Measurements from ENCODE around the gene ADGRG6. TPM values are rescaled to one million over a fixed set of nuclear protein-coding genes. Genes with fewer than 3 reads are reported as not detected.

ADGRG6 gene
- polyA plus RNA-seq (2012; ENCODE audit: insufficient read length, low read depth) = 3.1 TPM

DNA sequence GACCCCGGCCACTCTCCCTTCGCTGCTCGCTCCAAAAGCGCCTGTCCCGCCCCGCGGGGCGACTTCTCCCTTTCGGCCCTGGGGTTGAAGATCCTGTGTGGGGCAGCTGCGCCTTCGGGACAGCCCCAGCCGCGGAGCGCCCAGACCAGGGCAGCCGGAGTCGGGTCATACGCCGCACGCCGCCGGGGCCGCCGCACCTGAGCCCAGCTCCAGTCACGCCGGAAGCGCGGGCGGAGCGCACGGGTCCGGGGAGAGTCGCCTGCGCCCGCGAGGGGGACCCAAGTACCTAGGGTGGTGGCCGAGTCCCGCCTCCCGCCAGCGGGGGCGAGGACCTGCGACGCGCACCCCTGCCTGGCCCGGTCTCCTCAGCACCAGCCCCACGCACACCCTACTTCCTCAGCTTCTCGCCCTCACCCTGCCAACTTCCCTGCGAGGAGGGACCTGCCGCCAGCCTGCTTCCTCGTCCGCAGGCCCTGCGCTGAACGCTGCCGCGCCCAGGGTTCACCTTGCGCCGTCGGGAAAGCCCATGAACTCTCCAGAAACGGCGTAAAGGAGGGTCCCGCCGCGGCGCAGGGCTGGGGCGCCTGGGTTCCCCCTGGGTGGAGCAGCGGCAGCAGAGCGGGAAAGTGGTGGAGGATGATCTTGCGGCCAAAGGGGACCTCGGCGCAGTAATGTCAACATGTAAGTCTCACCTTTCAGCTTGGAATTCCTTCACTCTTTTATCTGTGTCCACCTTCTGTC lies at the start of gene ADGRG6:
ADGRG6 (plus strand) TSS at position 357 of the 741 bp plus-strand sequence; CDS start at position 680, 323 bp downstream.
- TF ChIP-seq SIN3A (IDR thresholded peaks at IDR 0.05; ENCODE audit: borderline replicate concordance, insufficient read depth, low read length) = no peak
- TF ChIP-seq FOXP2 (optimal IDR thresholded peaks at IDR 0.05; ENCODE audit: borderline replicate concordance, extremely low read depth, extremely low read length, insufficient read depth) = peak; percentile 18
- TF ChIP-seq, protein P1, sequence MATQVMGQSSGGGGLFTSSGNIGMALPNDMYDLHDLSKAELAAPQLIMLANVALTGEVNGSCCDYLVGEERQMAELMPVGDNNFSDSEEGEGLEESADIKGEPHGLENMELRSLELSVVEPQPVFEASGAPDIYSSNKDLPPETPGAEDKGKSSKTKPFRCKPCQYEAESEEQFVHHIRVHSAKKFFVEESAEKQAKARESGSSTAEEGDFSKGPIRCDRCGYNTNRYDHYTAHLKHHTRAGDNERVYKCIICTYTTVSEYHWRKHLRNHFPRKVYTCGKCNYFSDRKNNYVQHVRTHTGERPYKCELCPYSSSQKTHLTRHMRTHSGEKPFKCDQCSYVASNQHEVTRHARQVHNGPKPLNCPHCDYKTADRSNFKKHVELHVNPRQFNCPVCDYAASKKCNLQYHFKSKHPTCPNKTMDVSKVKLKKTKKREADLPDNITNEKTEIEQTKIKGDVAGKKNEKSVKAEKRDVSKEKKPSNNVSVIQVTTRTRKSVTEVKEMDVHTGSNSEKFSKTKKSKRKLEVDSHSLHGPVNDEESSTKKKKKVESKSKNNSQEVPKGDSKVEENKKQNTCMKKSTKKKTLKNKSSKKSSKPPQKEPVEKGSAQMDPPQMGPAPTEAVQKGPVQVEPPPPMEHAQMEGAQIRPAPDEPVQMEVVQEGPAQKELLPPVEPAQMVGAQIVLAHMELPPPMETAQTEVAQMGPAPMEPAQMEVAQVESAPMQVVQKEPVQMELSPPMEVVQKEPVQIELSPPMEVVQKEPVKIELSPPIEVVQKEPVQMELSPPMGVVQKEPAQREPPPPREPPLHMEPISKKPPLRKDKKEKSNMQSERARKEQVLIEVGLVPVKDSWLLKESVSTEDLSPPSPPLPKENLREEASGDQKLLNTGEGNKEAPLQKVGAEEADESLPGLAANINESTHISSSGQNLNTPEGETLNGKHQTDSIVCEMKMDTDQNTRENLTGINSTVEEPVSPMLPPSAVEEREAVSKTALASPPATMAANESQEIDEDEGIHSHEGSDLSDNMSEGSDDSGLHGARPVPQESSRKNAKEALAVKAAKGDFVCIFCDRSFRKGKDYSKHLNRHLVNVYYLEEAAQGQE (IDR thresholded peaks at IDR 0.05; ENCODE audit: insufficient read depth in 1 of 2, low read depth in 2 of 2, low read length in 2 of 2) = no peak

DNA sequence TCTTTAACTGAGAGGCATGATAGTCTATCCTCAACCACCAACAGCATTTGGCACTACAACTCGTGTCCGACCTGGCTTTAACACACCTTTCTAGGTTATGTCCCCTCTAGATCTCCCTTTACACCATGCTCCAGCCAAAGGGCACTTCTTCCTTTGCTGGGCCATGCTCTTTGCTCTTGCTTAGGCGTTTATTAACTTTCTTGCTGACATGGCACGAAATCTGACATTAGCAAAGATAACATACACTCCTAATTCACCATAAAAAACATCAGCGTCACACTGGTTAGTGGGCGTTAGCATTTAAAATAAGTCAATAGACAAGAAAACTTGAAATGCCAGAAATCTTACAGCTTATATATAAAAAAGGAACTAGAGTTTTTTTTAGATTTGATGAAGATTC lies 47.3 kb upstream of the ADGRG6 start:
- no peak for TF ChIP-seq FOXP2 (optimal IDR thresholded peaks at IDR 0.05; ENCODE audit: borderline replicate concordance, extremely low read depth, extremely low read length, insufficient read depth)
- no peak for TF ChIP-seq POLR2AphosphoS5 (IDR thresholded peaks at IDR 0.05; ENCODE audit: low read depth, low read length)
- TF ChIP-seq, protein P1 (IDR thresholded peaks at IDR 0.05; ENCODE audit: insufficient read depth in 1 of 2, low read depth in 2 of 2, low read length in 2 of 2) = no peak
- no peak for TF ChIP-seq SIN3A (IDR thresholded peaks at IDR 0.05; ENCODE audit: borderline replicate concordance, insufficient read depth, low read length)
- no peak for TF ChIP-seq TAF1 (IDR thresholded peaks at IDR 0.05; ENCODE audit: borderline replicate concordance, insufficient read depth, low read length)

DNA sequence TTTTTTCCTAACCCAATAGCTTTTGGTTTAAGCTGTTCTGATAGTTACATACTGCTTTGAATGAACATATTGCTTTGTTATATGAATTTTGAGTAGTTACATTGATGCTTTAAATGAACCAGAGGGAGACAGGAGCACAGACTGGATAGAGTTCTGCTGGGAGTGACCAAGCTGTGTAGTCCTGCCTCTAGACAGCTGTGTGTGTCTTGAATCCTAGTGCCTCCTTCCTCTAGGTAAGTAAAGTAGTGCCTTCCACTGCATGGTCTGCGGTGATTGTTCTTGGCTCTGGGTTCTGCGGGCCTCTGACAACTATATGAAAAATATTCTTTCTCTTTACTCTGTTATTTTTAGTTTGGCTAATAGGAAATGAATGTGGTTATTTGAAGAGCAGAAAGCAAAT lies 46.0 kb upstream of the ADGRG6 start:
- TF ChIP-seq TAF1 (IDR thresholded peaks at IDR 0.05; ENCODE audit: borderline replicate concordance, insufficient read depth, low read length) (no peak), SIN3A (IDR thresholded peaks at IDR 0.05; ENCODE audit: borderline replicate concordance, insufficient read depth, low read length) (no peak), POLR2AphosphoS5 (IDR thresholded peaks at IDR 0.05; ENCODE audit: low read depth, low read length) (no peak), FOXP2 (optimal IDR thresholded peaks at IDR 0.05; ENCODE audit: borderline replicate concordance, extremely low read depth, extremely low read length, insufficient read depth) (no peak)

DNA sequence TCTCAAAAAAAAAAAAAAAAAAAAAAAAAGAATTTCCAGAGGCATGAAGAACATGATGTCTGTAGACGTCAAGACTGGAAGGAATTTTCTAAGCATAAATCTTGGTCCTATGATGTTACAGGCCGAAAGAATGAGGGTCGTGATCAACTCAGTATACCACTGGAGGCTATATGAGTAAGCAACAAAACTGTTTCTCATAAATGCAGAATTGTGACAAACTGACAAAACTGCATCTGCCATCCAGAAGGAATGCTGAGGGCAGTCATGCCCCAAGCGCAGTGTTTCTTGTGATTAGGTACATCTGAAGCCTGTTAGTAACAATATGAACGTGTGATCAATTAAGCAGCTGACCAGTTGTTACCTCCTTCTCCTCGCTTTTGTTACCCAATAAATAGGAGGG lies 43.5 kb upstream of the ADGRG6 start:
- no peak for TF ChIP-seq POLR2AphosphoS5 (IDR thresholded peaks at IDR 0.05; ENCODE audit: low read depth, low read length)

DNA sequence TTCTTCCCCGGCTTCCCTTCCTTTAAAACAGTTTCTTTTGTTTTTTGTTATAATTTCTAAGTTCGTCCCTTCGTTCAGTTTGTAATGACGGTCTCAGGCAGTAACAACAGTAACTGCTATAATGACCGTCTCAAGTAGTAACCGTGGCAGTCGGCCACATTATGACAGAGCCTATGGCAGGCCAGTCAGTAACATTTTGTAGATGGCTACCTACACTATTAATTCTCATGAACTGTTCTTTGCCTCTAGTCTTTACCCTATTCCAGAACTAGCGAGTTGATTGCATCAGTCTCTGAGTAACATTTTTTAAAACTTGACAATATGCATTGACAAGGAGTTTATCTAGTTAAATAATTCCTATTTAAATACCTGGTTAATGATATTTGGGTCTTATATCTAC lies 43.0 kb upstream of the ADGRG6 start:
- TF ChIP-seq SIN3A (IDR thresholded peaks at IDR 0.05; ENCODE audit: borderline replicate concordance, insufficient read depth, low read length) (no peak), TAF1 (IDR thresholded peaks at IDR 0.05; ENCODE audit: borderline replicate concordance, insufficient read depth, low read length) (no peak), FOXP2 (optimal IDR thresholded peaks at IDR 0.05; ENCODE audit: borderline replicate concordance, extremely low read depth, extremely low read length, insufficient read depth) (no peak), POLR2AphosphoS5 (IDR thresholded peaks at IDR 0.05; ENCODE audit: low read depth, low read length) (no peak)
- TF ChIP-seq, protein P1 (IDR thresholded peaks at IDR 0.05; ENCODE audit: insufficient read depth in 1 of 2, low read depth in 2 of 2, low read length in 2 of 2) = no peak

DNA sequence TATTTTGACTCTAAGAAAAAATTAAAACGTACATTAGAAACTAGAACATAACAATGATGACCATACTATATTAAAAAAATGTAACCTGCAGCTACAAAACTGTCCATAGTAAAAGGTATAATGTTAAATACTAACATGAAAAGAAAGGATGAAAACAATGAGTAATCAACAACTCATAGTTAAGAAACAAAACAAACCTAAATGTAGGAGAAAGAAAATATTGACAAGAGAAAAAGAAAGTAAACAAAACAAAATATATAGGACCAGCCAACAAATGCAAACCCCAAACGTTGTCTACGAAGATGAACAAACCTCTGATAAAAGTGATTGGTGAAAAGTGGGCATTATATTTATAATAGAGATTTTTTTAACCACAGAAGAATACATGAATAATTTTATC lies 41.1 kb upstream of the ADGRG6 start:
- TF ChIP-seq SIN3A (IDR thresholded peaks at IDR 0.05; ENCODE audit: borderline replicate concordance, insufficient read depth, low read length) (no peak), TAF1 (IDR thresholded peaks at IDR 0.05; ENCODE audit: borderline replicate concordance, insufficient read depth, low read length) (no peak)
- TF ChIP-seq, protein P1 (IDR thresholded peaks at IDR 0.05; ENCODE audit: insufficient read depth in 1 of 2, low read depth in 2 of 2, low read length in 2 of 2) = no peak
